Measurements from ENCODE around the gene AGBL5.
A peak's percentile ranks its signal among the peaks of the same experiment; 100 is the strongest.

The AGBL5 gene

DNA sequence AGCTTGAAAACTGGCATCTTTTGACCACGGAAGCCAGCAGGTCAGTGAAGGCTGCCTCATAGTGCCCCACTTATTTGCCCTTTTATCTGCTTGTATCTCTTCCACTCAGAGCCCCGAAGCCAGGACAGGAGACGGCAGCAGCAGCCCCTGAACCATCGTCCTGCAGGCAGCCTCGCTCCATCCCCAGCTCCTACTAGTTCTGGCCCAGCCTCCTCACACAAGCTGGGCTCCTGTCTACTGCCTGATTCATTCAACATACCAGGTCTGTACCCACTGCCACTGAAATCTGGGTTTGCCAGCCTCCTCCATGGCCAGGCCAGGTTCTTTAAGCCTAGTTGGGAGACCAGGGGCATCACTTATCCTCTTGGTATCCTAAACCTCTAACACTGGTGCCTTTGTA lies 15.9 kb downstream of the AGBL5 start:
- no peak for DNase-seq (ENCODE audit: low read depth)
- no peak overlapping the region for H3K4me3 ChIP-seq (ENCODE audit: low read depth, low read length)
- TF ChIP-seq, protein P1, sequence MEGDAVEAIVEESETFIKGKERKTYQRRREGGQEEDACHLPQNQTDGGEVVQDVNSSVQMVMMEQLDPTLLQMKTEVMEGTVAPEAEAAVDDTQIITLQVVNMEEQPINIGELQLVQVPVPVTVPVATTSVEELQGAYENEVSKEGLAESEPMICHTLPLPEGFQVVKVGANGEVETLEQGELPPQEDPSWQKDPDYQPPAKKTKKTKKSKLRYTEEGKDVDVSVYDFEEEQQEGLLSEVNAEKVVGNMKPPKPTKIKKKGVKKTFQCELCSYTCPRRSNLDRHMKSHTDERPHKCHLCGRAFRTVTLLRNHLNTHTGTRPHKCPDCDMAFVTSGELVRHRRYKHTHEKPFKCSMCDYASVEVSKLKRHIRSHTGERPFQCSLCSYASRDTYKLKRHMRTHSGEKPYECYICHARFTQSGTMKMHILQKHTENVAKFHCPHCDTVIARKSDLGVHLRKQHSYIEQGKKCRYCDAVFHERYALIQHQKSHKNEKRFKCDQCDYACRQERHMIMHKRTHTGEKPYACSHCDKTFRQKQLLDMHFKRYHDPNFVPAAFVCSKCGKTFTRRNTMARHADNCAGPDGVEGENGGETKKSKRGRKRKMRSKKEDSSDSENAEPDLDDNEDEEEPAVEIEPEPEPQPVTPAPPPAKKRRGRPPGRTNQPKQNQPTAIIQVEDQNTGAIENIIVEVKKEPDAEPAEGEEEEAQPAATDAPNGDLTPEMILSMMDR (IDR thresholded peaks at IDR 0.05; ENCODE audit: insufficient read depth, low read depth, low read length, missing control alignments), result no peak

DNA sequence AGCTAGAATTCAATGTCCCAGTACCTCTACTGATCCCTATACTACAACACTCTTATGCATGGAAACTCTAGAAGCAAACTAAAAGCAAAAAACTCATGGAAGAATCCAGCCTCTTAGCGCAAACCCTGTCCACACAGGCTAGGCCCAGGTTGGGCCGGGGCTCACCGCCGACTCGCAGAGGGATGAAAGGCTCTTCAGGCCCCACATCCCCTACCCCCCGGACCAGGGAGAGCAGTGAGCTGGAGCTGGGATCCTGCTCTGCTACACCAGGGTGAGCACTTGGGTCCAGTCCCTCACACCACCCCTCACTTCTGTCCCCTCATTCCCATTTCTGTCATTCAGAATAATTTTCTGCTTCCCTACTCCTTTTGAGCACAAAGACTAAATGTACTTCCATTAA lies 18.0 kb downstream of the AGBL5 start:
- DNase-seq (ENCODE audit: low read depth), result no peak
- H3K4me3 ChIP-seq (ENCODE audit: low read depth, low read length), result no peak overlapping the region
- TF ChIP-seq, protein P1 (IDR thresholded peaks at IDR 0.05; ENCODE audit: insufficient read depth, low read depth, low read length, missing control alignments), result no peak

DNA sequence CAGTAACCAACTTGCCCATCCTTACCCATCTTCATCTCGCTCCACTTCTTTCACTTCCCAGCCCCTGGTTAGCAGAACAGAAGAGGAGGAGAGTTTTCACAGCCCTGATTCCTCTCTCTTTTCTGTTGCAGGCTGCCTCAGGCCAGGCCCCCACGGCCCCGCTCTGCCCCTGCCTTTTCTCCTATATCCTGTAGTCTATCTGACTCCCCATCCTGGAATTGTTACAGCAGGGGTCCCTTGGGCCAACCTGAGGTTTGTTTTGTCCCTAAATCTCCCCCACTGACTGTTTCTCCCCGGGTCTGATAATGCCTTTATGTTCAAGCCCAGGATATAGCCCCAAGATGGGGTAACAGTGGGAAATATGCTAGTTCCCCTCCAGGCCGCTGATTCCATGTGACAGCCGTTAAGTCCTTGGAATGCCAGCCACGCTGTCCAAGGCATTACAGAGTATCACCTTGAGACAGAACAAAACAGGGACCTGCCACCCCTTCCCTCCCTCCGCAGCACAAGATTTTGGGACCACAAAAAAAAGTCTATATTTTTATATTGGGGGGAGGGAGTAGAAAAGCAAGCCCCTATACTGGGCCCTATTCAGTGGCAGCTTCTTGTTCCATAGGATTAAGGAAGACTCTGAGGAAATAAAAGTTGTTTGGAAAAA lies 18.6 kb downstream of the AGBL5 start:
- TF ChIP-seq, protein P1 (IDR thresholded peaks at IDR 0.05; ENCODE audit: insufficient read depth, low read depth, low read length, missing control alignments), result no peak
- H3K4me3 ChIP-seq (ENCODE audit: low read depth, low read length), result peak overlapping the region; percentile 70
- DNase-seq (ENCODE audit: low read depth), result no peak

DNA sequence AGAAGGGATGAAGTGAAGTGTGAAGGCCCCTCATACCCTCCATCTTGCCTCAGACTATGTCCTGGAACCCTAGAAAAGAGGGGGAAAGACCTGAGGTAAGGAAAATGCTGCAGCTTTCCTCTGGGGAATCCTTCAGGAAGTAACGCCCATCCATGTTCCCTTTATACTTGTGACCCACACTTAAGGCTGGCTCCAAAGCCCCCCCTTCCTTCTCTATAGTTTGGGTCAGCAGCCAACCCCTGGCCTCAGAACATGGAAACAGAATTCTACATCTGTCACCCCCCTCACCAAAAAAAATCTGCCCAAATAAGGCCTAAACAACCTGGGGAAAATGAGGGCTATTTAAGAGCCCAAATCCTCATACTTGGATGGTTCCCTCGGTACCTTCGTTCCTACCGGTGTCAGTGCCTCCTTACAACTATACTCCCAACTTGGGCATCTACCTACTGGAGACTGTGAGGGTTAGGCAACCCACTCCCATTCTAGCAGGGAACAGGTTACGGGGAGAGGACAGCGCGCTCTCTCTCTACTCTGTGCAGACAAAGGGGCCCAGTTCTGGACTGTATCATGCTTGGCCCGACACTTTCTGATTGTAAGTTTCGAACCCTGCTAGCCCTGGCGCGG lies 19.3 kb downstream of the AGBL5 start:
- TF ChIP-seq, protein P1 (IDR thresholded peaks at IDR 0.05; ENCODE audit: insufficient read depth, low read depth, low read length, missing control alignments), result no peak
- peak overlapping the region; percentile 70 for H3K4me3 ChIP-seq (ENCODE audit: low read depth, low read length)
- no peak for DNase-seq (ENCODE audit: low read depth)

DNA sequence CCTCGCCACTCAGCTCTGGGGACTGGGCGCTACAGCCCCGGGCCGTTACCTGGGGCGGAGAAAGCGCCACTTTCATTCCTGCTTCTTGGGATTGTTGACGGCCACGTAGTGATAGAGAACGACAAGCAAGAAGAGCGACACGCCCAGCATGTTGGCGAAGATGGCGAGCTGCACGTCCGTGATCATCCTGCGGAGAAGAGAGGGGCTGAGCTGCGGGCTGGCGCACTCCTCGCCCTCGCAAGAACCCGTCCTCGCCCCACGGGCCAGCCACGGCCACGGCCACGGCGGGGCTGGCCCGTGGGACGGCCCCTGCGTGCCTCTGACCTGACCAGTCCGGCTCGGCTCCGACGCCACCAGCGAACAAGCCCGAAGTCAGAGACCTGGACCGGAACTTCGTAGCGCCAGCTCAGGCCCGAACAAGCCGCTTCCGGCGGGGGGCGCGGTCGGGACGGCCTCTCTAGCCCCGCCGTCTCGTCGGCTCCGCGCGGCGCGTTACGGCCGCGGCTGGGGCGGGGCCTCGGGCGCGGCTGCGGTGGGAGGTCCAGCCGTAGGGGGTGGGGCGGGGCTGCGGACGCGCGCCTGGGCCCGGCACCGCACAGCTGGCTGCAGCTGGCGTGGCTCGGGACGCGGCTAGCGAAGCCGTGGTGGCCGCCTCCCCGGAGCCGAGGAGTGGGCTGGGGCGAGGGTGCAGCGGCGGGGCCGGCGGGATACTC lies 20.0 kb downstream of the AGBL5 start, which contains the start of gene OST4:
TSS of gene OST4 (minus strand) at position 378 of the 713 bp plus-strand sequence.
- peak; percentile 96 for DNase-seq (ENCODE audit: low read depth)
- TF ChIP-seq, protein P1 (IDR thresholded peaks at IDR 0.05; ENCODE audit: insufficient read depth, low read depth, low read length, missing control alignments), result no peak

DNA sequence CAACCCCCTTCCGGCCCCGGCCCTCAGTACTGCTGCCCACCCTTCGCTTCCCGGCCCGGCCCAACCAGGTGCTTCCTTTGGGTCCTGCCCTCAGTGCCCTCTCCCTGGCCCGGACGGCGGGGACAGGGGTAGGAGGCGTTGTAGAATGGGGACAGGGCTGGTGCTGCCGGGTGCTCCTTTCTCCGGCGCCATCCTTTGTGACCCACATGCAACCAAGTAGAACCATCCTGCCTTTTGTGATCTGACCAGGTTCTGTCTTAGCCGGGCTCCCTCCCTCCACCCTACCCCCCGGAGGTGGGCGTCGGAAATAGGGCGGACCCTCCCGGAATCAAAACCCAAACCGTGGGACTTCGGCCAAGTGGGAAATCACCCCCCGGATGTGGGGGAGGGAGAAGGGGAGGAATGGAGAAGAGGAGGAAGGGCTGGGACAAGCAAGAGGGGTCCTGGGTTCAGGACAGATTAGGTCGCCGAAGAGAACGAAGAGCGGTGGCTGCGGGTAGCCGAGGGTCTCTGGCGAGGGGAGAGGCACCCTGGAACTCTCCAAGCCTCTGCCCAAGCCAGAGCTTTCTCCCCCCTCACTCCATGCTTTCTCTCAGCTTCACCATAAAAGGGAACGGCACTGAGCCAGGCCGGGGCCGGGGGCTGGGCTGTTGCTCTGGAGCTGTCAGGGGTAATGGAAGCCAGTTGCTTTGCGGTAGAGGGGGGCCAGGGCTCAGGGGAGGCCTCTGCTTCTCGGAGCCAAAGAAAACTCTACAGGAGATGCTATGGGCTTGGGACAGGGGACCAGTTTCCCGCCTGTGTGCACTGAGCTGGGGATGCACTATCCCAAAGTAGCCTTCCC lies 20.7 kb downstream of the AGBL5 start:
- TF ChIP-seq, protein P1 (IDR thresholded peaks at IDR 0.05; ENCODE audit: insufficient read depth, low read depth, low read length, missing control alignments), result no peak

More for the DNA sequence above, 20.0 kb downstream of the AGBL5 start, which contains the start of gene OST4:
- peak within 1 kb of the TSS; percentile 73 for H3K4me3 ChIP-seq (ENCODE audit: low read depth, low read length)

More for the DNA sequence above, 20.7 kb downstream of the AGBL5 start:
- peak overlapping the region; percentile 73 for H3K4me3 ChIP-seq (ENCODE audit: low read depth, low read length)
- DNase-seq (ENCODE audit: low read depth), result peak; percentile 69

All from GM12865 (cell line).